ENCODE data around the gene OTX2.

- no peak for TF ChIP-seq POLR2A (IDR thresholded peaks at IDR 0.05; ENCODE audit: low read depth, low read length)
- no peak for TF ChIP-seq POLR2AphosphoS5 (IDR thresholded peaks at IDR 0.05; ENCODE audit: low read depth, low read length)
- TF ChIP-seq SPI1 (IDR thresholded peaks at IDR 0.05; ENCODE audit: low read depth, low read length): no peak
- TF ChIP-seq TAF1 (IDR thresholded peaks at IDR 0.05; ENCODE audit: low read depth, low read length): no peak
- no peak for TF ChIP-seq POU2F2 (IDR thresholded peaks at IDR 0.05; ENCODE audit: low read depth, low read length)
Measured at GRCh38 chr14:56759633-56760032, 50.6 kb downstream of the OTX2 start.
